Activated effector memory CD4-positive, alpha-beta T cell treated with anti-CD3 and anti-CD28 coated beads, Interleukin-2, amount 50 U/mL, for 16 hours (primary cell): ENCODE data around the gene ADAM22.

Experiments
- DNase-seq: peaks from one replicate; pipeline ENCODE4 v3.0.0-alpha.2; 2020

Gene ADAM22

GRCh38 chr7:88167721-88168120 lies 233.7 kb downstream of the ADAM22 start:
- no peak for DNase-seq

DNA sequence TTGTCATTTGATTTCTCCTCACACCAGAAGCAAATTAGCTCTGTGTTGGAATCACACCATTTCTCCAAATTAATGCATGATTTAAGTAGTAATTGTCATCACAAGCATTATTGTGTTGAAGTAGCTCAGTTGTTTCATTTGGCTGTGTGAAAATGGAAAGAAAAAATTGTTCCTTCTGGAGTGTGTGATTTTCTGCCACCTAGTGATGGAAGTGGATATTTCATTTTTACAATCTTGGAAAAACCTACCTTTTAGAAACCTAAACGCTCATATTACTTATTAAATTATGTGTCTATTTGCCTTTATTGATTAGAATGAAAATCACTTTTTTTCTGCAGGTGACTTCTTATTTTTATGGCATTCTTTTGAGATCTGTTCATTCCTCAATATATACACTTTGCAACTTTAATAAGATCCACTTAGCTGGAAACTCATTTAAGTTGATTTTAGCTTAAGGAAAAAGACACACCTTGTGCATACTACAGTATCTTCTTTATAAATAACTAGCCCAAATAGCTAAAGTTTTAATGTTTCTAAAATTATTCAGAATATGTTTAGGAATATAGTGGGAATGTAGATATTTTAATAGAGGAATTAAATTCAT lies 235.8 kb downstream of the ADAM22 start:
- no peak for DNase-seq

DNA sequence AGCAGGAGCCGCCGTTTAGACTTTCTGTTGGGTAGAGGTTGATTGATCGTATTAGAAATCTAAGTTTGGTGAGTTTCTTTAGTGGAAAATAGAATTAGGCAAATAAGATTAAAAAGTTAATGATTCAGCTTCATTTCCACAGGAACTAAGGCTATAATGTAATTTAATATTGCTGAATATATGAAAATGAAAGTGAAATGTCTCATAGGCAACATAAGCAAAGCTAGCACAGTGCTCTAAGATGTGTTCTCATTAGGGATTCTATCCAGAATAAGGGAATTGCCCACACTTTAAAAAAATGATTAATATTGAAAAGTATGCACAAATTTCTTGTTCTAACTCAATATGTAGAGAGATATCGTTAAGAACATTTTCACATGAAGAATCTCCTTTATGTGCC lies 238.8 kb downstream of the ADAM22 start:
- DNase-seq: no peak

GRCh38 chr7:88176190-88176589 lies 242.1 kb downstream of the ADAM22 start:
- no peak for DNase-seq

- DNase-seq: no peak
These were observed 249.0 kb downstream of the ADAM22 start for GRCh38 chr7:88183051-88183450.

DNA sequence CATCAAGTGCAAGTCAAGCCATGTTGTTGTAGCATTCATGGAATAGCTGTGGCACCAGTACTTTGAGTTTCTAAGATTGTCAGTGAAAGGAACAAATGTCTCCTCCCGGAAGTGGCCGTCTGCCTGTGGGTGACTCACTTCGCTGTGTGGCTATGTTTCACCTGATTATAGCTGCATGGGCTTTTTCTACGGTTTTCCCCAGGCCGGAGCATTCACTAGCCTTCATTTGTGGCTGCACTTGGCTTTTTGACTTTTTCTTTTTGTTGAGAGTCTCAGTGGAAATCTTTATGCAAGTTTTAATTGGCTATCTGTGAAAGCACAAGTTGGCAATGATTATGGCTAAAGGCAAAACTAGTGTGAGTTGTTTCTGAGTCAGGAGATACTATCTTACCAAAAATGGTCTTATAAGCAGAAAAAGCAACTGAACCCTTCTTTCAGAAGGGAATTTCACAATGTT lies 250.8 kb downstream of the ADAM22 start:
- peak; percentile 64 for DNase-seq

GRCh38 chr7:88185650-88186049 lies 251.6 kb downstream of the ADAM22 start:
- no peak for DNase-seq

DNA sequence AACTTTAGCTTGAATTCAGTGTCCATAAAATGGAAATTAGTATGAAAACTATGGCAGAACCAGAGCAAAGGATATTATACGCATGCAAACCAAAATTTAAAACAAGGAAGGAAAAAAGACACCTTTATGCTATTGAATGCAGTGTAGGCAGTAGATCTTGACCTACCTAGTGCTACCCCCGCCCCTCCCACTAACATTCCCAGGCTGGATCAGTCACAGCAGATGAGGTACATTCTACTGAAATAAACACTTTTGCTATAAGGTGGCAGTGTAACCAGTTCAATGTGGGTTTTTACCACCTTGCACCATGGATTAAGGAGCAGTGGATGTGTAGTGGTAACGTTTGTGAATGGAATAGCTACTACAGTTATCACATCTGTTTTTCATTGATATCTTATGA lies 257.9 kb downstream of the ADAM22 start:
- DNase-seq: no peak

DNA sequence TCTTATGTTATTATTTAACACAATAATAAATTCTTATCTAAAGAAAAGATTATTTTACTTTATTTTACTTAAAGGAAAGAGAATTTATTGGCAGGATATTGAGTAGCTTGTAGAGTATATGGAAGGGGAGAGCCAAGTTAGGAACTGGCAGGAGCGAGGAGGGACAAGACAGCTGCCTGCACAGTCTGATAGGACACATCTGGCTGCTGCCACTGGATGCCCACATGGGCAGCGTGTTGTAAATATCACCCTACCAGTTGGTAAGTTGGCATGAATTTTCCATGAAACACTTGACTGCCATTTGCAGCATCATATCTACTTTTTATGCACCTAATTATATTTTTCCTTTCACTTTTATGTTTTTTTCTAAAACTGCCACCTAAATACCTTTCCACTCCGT lies 266.2 kb downstream of the ADAM22 start:
- DNase-seq: no peak

DNA sequence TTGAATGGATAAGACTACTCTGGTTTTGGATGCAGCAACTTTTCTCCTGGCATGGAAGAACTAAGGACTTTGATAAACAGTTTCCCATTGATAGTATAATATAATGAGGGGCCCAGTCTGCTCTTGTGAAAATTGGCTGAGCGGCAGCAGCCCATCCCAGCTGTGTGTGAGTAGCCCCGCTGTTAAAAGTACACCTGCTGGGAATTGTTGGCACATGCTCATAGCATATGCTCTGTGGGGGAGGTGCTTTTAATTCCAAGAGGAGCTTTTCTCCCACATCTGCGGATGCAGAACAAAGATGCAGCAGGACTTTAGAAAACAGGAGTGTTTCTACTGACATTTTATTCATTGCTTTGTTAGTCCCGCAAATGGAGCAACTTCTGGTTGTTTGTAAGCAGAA lies 266.7 kb downstream of the ADAM22 start:
- DNase-seq: no peak

DNA sequence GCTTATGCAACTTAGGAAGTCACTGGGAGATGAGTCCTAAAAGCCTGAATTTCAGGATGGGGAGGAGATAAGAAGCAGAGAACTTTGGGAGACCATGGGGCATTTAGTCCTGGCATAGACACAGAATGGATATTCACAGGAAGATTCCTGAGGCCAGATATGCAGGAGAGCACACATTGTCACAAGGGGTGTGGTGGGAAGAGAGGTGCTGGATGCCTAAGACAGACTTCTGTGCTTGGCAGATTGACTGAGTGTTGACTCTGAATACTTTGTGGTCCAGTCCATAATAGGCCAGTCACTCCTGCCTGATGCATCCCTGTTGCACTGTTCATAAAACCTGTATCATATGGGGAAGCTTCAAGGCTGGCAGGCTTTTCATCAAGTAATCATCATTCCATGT lies 267.3 kb downstream of the ADAM22 start:
- no peak for DNase-seq

DNA sequence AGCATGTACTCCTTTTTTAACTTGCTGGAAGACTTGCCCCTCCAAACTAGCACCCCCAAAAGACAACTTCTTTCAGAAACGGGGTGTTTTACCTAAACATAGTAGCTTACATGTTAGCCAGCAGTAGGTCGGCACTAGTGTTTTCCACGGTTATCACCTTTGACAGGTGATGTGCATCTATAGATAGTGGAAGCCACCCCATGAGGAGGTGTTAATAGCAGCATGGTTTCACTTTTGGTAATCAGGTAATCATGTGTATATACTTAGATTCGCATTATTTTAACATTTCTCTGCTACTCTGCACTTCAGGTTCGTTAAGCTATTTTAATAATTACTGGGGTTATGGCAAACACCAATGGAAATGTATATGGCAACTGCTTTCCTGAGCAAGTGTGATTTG lies 268.2 kb downstream of the ADAM22 start:
- no peak for DNase-seq

- DNase-seq: no peak
These were observed 268.7 kb downstream of the ADAM22 start for GRCh38 chr7:88202799-88203198.

DNA sequence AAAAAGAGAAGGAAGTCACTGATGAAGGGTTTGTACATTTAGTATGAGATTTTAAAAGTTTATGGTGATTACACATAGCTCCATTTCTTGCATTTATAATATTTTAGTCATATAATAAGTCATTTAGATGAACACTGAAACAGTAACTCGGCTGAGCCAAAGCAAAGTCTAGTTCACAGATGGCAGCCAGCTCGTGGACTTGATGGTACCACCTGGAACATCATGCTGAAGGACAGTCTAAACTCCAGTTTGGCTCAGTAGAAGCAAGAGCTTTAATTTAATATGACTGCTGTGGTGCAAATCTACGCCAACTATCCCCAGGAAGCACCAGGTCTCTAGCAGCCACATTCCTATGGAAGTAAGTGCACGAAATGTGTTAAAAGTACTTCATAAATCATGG lies 269.4 kb downstream of the ADAM22 start:
- DNase-seq: no peak

GRCh38 chr7:88204525-88205110 lies 270.6 kb downstream of the ADAM22 start:
- no peak for DNase-seq

DNA sequence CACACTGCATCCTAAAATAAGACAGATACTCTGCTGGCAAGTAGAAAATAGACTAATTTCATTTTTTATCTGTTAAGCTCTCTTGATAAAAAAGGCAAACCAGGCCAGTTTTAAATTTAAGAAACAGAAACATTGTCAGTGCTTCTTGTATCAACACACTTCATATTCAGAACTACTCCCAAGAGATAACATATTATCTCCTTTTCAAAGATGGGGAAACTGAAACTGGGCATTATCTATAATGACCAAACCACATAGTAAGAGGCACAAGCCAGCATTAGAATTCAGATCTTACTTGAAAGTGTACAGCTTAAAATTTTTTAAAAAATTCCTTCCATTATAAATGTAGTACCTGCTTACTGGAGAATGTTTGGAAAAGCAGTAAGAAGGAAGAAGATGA lies 271.1 kb downstream of the ADAM22 start:
- no peak for DNase-seq

- no peak for DNase-seq
These were observed 272.2 kb downstream of the ADAM22 start for GRCh38 chr7:88206254-88206653.

- no peak for DNase-seq
These were observed 274.5 kb downstream of the ADAM22 start for GRCh38 chr7:88208521-88208920.

DNA sequence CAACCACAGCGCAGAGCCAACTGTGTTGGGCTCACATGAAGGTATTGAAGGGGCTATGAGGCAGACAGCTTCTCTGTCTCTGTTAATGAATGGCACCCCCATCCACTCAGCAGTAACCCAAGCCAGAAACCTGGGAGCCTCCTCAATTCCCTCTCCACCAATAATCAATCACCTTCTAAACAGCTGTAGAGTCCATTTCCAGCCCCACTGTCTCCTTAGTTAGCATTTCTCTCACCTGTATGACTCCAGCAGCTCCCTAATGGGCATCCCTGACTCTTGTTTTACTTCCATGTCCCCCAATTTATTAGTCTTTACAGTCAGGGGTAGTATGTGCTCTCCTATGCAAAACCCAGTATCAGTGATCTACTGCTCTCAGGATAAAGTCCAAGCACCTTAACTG lies 278.9 kb downstream of the ADAM22 start:
- no peak for DNase-seq

- DNase-seq: no peak
These were observed 280.4 kb downstream of the ADAM22 start for GRCh38 chr7:88214456-88214855.

GRCh38 chr7:88215295-88215694 lies 281.2 kb downstream of the ADAM22 start:
- no peak for DNase-seq

DNA sequence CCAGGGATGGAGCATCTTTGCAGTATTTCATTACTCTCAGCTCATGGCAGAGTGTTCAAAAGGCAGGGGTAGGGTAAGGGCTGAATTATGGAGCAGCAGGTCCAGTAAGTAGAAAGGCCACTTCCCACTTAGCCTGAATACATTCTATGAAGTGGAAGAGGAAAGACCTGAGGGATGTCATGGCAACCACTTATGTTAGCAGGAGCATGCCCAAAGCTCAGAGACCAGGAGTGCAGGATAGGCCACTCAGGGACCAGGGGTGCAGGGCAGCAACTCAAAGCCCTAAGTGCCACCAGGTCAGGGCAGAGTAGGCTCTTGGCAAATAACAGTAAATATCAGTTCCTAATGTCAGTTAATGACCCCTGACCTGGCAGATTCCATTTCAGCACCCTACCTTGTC lies 282.2 kb downstream of the ADAM22 start:
- no peak for DNase-seq

DNA sequence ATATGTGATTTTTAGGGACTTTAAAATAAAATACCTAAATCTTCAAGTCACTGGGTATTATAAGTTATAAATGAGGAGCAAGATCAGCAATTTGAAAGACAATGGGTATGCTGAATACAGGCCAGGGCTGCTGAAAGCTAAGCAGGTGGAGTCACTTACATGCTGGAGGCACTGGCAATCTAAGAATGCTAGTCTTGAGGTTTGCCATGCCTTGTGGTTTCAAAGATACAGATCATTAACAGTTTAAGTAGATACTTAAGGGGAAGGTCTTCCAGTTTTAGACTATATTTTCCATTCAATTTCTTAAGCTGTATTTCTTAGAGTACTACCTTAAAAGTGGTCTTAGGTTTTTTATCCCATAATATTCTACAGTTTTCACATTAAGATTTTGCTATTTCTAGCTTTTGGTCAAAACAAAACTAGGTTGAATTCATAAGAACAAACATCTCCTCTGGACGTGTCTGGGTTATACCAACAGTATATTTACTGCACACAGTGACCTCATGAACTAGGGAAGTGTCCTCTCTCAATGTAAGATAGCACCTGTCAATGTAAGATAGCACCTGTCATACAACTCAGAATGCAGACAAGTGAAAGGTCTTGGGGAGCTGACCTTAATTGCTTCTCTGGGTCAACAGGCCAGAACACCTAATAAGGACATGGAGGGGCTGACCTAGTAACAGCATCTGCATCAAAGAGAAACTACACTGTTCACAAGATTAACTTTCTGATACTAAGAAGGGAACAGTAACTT lies 283.8 kb downstream of the ADAM22 start:
- DNase-seq: no peak

- no peak for DNase-seq
These were observed 284.3 kb downstream of the ADAM22 start for GRCh38 chr7:88218429-88218745.
